IMR-90 (cell line): ENCODE data around the gene SLC19A1.

Experiments
- BHLHE40 ChIP-seq: fragments of 150-350 bp; IDR thresholded peaks from 2 replicates; pipeline ENCODE4 v1.6.1; 2016; ENCODE audit warnings: mild to moderate bottlenecking, low read depth, low read length
- CEBPB ChIP-seq: IDR thresholded peaks from 2 replicates; pipeline ENCODE4 v1.6.1; 2012; ENCODE audit warnings: low read depth, low read length, improper control_type of control experiment
- CHD1 ChIP-seq: IDR thresholded peaks from 2 replicates; pipeline ENCODE4 v1.6.1; 2012; ENCODE audit warnings: low read depth, low read length, improper control_type of control experiment
- CTCF ChIP-seq: conservative IDR thresholded peaks from 2 replicates; pipeline ENCODE4 v1.5.1; 2012; ENCODE audit warnings: mild to moderate bottlenecking, low read depth, low read length, improper control_type of control experiment
- MAZ ChIP-seq: IDR thresholded peaks from 2 replicates; pipeline ENCODE4 v1.6.1; 2012; ENCODE audit warnings: low read depth, mild to moderate bottlenecking, low read length, improper control_type of control experiment, moderate library complexity, borderline replicate concordance
- MXI1 ChIP-seq: IDR thresholded peaks from 2 replicates; pipeline ENCODE4 v1.6.1; 2012; ENCODE audit warnings: low read depth, mild to moderate bottlenecking, low read length, moderate library complexity, borderline replicate concordance
- NFE2L2 ChIP-seq: fragments of 150-350 bp; IDR thresholded peaks from 2 replicates; pipeline ENCODE4 v1.6.1; 2016; ENCODE audit warnings: low read depth, mild to moderate bottlenecking, low read length
- POLR2A ChIP-seq: IDR thresholded peaks from 2 replicates; pipeline ENCODE4 v1.6.1; 2012; ENCODE audit warnings: mild to moderate bottlenecking, low read depth, low read length
- RAD21 ChIP-seq: IDR thresholded peaks from 2 replicates; pipeline ENCODE4 v1.6.1; 2012; ENCODE audit warnings: low read length, improper control_type of control experiment
- RCOR1 ChIP-seq: IDR thresholded peaks from 2 replicates; pipeline ENCODE4 v1.6.1; 2012; ENCODE audit warnings: mild to moderate bottlenecking, low read length, improper control_type of control experiment; ENCODE audit not compliant: insufficient replicate concordance
- SMC3 ChIP-seq: fragments of 150-350 bp; IDR thresholded peaks from 2 replicates; pipeline ENCODE4 v1.6.1; 2016; ENCODE audit warnings: low read depth, mild to moderate bottlenecking, antibody characterized with exemption, low read length, moderate library complexity

DNA sequence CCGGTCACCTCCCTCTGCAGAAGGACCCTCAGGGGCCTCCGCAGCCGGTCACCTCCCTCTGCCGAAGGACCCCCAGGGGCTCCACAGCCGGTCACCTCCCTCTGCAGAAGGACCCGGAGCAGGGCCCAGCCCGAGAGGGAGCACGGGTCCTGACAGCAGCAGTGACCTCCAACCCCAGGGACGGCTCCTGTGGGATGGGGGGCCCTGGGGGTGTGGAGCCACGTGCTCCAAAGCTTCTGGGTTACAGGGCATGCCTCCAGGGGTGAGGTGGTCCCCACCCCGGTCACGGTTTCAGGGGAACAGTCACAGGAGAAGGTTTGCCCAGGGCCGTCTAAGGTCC, 40.3 kb downstream of the SLC19A1 start:
- TF ChIP-seq CTCF (no peak), POLR2A (no peak), CEBPB (no peak), CHD1 (no peak), MAZ (no peak), SMC3 (no peak), RAD21 (no peak), MXI1 (no peak), RCOR1 (no peak), NFE2L2 (no peak), BHLHE40 (no peak)
